A549 (cell line): ENCODE data around the gene MESP2. TPM values are rescaled to one million over a fixed set of nuclear protein-coding genes. Genes with fewer than 3 reads are reported as not detected.

Source experiments
- ATAC-seq, 2 experiments: fragments of 200-7000 bp in 1 of 2; fragments of >200 bp in 1 of 2; cut with Nextera tagmentation in 1 of 2; cut with Tn5 transposase in 1 of 2; 3 replicates each; pipeline versions ENCODE4 v1.8.0 to v1.9.1; 2018 to 2020; ENCODE audit warnings: mild to moderate bottlenecking in 1 of 2, moderate library complexity in 1 of 2
- CTCF ChIA-PET: fragments of 300-600 bp; sonication (Branson Sonifier 250); formaldehyde crosslinking; extraction: SDS; loops from one replicate; lab custom pipeline; 2021; ENCODE audit warnings: antibody characterized with exemption, inconsistent platforms; lab: Yijun Ruan, JAX
- POLR2A ChIA-PET: fragments of 350-600 bp; formaldehyde crosslinking; extraction: SDS; loops from one replicate; lab custom pipeline; 2021; ENCODE audit warnings: antibody characterized with exemption, inconsistent platforms; lab: Yijun Ruan, JAX
- DNase-seq, 2 experiments: peaks; one replicate each; pipeline versions ENCODE4 v3.0.0 to v3.0.0-alpha.2; 2011 to 2016; ENCODE audit warnings: low read depth in 1 of 2, low spot score in 1 of 2
- FAIRE-seq: peaks from 2 replicates; lab custom pipeline; 2011; peaks lifted over from hg19 to GRCh38; lab: Jason Lieb, UNC
- H3K27ac ChIP-seq, 2 experiments: fragments of >200 bp; sonication (Bioruptor Twin); formaldehyde crosslinking; 3 replicates each; pipeline ENCODE4 v1.5.1; 2016 to 2017
- H3K4me1 ChIP-seq: fragments of >200 bp; sonication (Bioruptor Twin); formaldehyde crosslinking; 3 replicates; pipeline ENCODE4 v1.6.1; 2016
- H3K4me2 ChIP-seq: fragments of >200 bp; sonication (Bioruptor Twin); formaldehyde crosslinking; 3 replicates; pipeline ENCODE4 v1.6.1; 2016
- H3K4me3 ChIP-seq: fragments of >200 bp; sonication (Bioruptor Twin); formaldehyde crosslinking; 3 replicates; pipeline ENCODE4 v1.5.1; 2016
- H3K9me3 ChIP-seq: fragments of >200 bp; sonication (Bioruptor Twin); formaldehyde crosslinking; 3 replicates; pipeline ENCODE4 v1.6.1; 2016
- BHLHE40 ChIP-seq: IDR thresholded peaks from 2 replicates; pipeline ENCODE4 v1.6.1; 2012; ENCODE audit warnings: low read depth, low read length, inconsistent platforms
- E2F6 ChIP-seq: IDR thresholded peaks from 2 replicates; pipeline ENCODE4 v1.6.1; 2012; ENCODE audit warnings: low read depth, borderline replicate concordance
- EHF ChIP-seq: fragments of 250-450 bp; sonication (Bioruptor Pico); IDR thresholded peaks from 2 replicates; pipeline ENCODE4 v1.5.0; 2020; ENCODE audit warnings: mild to moderate bottlenecking
- EP300 ChIP-seq, 2 experiments: fragments of >200 bp; sonication (Bioruptor Twin); formaldehyde crosslinking; IDR thresholded peaks; 2 replicates in 1 of 2; 3 replicates in 1 of 2; pipeline ENCODE4 v1.6.1; 2016 to 2017
- FOSL2 ChIP-seq, 2 experiments: fragments of 450-650 bp in 1 of 2; fragments of >200 bp in 1 of 2; sonication (Bioruptor Twin) in 1 of 2; formaldehyde crosslinking; IDR thresholded peaks; 2 replicates each; pipeline versions ENCODE4 v1.5.0 to v1.6.1; 2016 to 2020; ENCODE audit warnings: mild to moderate bottlenecking in 1 of 2, moderate library complexity in 1 of 2
- GATA3 ChIP-seq: IDR thresholded peaks from 2 replicates; pipeline ENCODE4 v1.6.1; 2012; ENCODE audit warnings: borderline replicate concordance
- HOXA7 ChIP-seq: fragments of 250-450 bp; sonication (Bioruptor Pico); IDR thresholded peaks from 2 replicates; pipeline ENCODE4 v1.5.0; 2020; ENCODE audit warnings: mild to moderate bottlenecking, moderate library complexity
- HOXB13 ChIP-seq: fragments of 250-450 bp; sonication (Bioruptor Pico); IDR thresholded peaks from 2 replicates; pipeline ENCODE4 v1.5.0; 2020; ENCODE audit warnings: low read depth, mild to moderate bottlenecking, moderate library complexity
- HOXB5 ChIP-seq: fragments of 250-450 bp; sonication (Bioruptor Pico); IDR thresholded peaks from 2 replicates; pipeline ENCODE4 v1.5.0; 2020; ENCODE audit warnings: mild to moderate bottlenecking, moderate library complexity
- JUN ChIP-seq, 2 experiments: fragments of >200 bp; sonication (Bioruptor Twin); formaldehyde crosslinking; IDR thresholded peaks; 2 replicates in 1 of 2; 3 replicates in 1 of 2; pipeline ENCODE4 v1.6.1; 2016 to 2017
- KDM1A ChIP-seq: fragments of 200-600 bp; sonication (generic); IDR thresholded peaks from 2 replicates; pipeline ENCODE4 v1.6.1; 2016; ENCODE audit warnings: low read depth, mild to moderate bottlenecking
- KDM5A ChIP-seq: fragments of 200-600 bp; sonication (generic); IDR thresholded peaks from 2 replicates; pipeline ENCODE4 v1.6.1; 2016; ENCODE audit warnings: antibody characterized with exemption, mild to moderate bottlenecking
- MAFK ChIP-seq: fragments of 450-650 bp; IDR thresholded peaks from 2 replicates; pipeline ENCODE4 v1.6.1; 2014; ENCODE audit not compliant: partially characterized antibody
- NFE2L2 ChIP-seq: fragments of 150-350 bp; conservative IDR thresholded peaks from 2 replicates; pipeline ENCODE4 v1.6.1; 2014; ENCODE audit warnings: low read length
- NPAS2 ChIP-seq: fragments of 250-450 bp; sonication (Bioruptor Pico); IDR thresholded peaks from 2 replicates; pipeline ENCODE4 v1.8.0; 2022; ENCODE audit warnings: mild to moderate bottlenecking, moderate library complexity, borderline replicate concordance
- PHF8 ChIP-seq: fragments of 200-600 bp; sonication (generic); IDR thresholded peaks from 2 replicates; pipeline ENCODE4 v1.6.1; 2016; ENCODE audit warnings: low read depth, mild to moderate bottlenecking, antibody characterized with exemption, moderate library complexity, borderline replicate concordance
- POLR2AphosphoS2 ChIP-seq: conservative IDR thresholded peaks from 2 replicates; pipeline ENCODE4 v1.6.1; 2012; ENCODE audit warnings: low read length, improper control_type of control experiment, inconsistent platforms
- RAD21 ChIP-seq, 2 experiments: fragments of >200 bp in 1 of 2; sonication (Bioruptor Twin) in 1 of 2; formaldehyde crosslinking in 1 of 2; IDR thresholded peaks in 1 of 2; conservative IDR thresholded peaks in 1 of 2; 2 replicates in 1 of 2; 3 replicates in 1 of 2; pipeline ENCODE4 v1.6.1; 2012 to 2018; ENCODE audit warnings: inconsistent platforms in 1 of 2
- RARB ChIP-seq: fragments of 250-450 bp; sonication (Bioruptor Pico); IDR thresholded peaks from 2 replicates; pipeline ENCODE4 v1.8.0; 2021; ENCODE audit warnings: mild to moderate bottlenecking, moderate library complexity
- RCOR1 ChIP-seq: fragments of 150-350 bp; IDR thresholded peaks from 2 replicates; pipeline ENCODE4 v1.6.1; 2014; ENCODE audit warnings: antibody characterized with exemption, low read length, low read depth
- RFX5 ChIP-seq: fragments of 450-650 bp; IDR thresholded peaks from 2 replicates; pipeline ENCODE4 v1.7.1; 2014; ENCODE audit warnings: antibody characterized with exemption, mild to moderate bottlenecking, moderate library complexity
- RNF2 ChIP-seq: fragments of 200-600 bp; sonication (generic); IDR thresholded peaks from 2 replicates; pipeline ENCODE4 v1.6.1; 2016; ENCODE audit warnings: low read depth, mild to moderate bottlenecking, antibody characterized with exemption, moderate library complexity, borderline replicate concordance
- TFCP2L1 ChIP-seq: fragments of 250-450 bp; sonication (Bioruptor Pico); IDR thresholded peaks from 2 replicates; pipeline ENCODE4 v1.5.0; 2021; ENCODE audit warnings: mild to moderate bottlenecking
- ZC3H11A ChIP-seq: fragments of 450-650 bp; IDR thresholded peaks from 2 replicates; pipeline ENCODE4 v1.6.1; 2014; ENCODE audit warnings: antibody characterized with exemption, mild to moderate bottlenecking
- ZNF302 ChIP-seq: fragments of 250-450 bp; sonication (Bioruptor Pico); IDR thresholded peaks from 2 replicates; pipeline ENCODE4 v1.9.0; 2021; ENCODE audit warnings: inconsistent platforms, mild to moderate bottlenecking, moderate library complexity
- ZSCAN20 ChIP-seq: fragments of 250-450 bp; sonication (Bioruptor Pico); IDR thresholded peaks from 2 replicates; pipeline ENCODE4 v1.8.0; 2022; ENCODE audit warnings: mild to moderate bottlenecking, moderate library complexity
- WGBS: methylation state at CpG from one replicate; pipeline ENCODE4 v1.1.6; 2017; ENCODE audit errors: missing lambda C conversion rate; 5-methylcytosine and 5-hydroxymethylcytosine counted together
- polyA plus RNA-seq, 4 experiments: library from polyadenylated mRNA; depleted of rRNA in 3 of 4; stranded (reverse); fragments of >200 nt; fragmentation: RNase III in 1 of 4; extraction: RNeasy Plus Mini Kit Qiagen cat#74134 plus additional on column Dnase treatment in 1 of 4; gene quantifications; 2 replicates in 3 of 4; 3 replicates in 1 of 4; pipeline ENCODE4 v1.2.3, GENCODE V29; 2011 to 2017
- TF ChIP-seq, protein P1 (sequence below): fragments of >200 bp; sonication (Bioruptor Twin); formaldehyde crosslinking; IDR thresholded peaks from 3 replicates; pipeline ENCODE4 v1.5.1; 2016

MESP2 gene
- polyA plus RNA-seq, 2 of the 4 experiments (the other 2 are of a cell fraction) = 0.22 to 0.57 TPM

DNA sequence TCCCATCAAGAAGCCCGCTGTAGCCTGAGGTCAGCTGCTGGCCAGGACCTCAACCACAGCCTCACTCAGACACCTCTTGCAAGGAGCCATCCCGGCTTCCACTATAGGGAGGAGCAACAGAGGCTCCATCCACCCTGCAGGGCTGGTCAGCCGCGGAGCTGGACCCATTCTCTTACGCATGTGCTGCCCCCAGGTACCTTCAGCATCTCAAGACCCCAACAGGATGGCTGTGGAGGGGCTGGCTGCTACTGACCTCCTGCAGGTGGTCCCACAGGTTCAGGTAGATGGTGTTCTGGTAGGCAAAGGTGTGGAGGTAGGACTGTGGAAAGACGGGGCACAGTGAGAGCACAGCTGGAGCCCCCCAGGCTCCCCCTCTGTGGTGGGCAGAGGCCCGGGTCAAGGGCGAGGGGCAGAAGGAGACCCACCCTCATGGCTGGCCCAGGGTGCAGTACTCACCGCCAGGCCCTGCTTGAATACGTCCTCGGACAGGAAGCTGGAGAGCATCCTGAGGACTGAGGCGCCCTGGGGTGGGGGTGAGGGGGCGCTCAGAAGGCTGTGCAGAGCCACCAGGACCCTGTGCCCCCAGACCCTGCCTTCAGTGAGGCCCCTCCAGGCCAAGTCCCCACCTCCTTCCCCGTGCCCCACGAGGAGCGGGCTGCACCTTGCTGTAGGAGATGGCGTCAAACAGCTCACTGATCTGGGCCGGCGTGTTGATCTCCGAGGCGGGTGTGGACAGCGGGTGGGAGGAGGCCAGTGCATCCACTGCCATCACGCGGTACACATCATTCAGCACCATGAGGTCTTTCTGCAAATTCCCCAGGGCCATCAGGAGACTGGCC is 27.1 kb downstream of the MESP2 start:
- ChIA-PET CTCF (interaction anchor here (0.6 to 3.0 kb wide), 9 partner anchors 12 to 85 kb away, joined by 3 to 20 read pairs (median 4); no protein-coding TSS in a partner anchor), POLR2A (no interaction called here)
- no peak for DNase-seq
- Histone ChIP-seq H3K27ac (0 out of 6 replicates have a peak overlapping the region, but pooled peaks of 1 of the 2 experiments have one; percentile 1), H3K4me1 (peaks cover 21% of the 10 kb centered on the region; the same call in 2 of the 3 replicates), H3K4me3 (no peak overlapping the region), H3K4me2 (no peak overlapping the region), H3K9me3 (no peaks in the 10 kb centered on the region)
- FAIRE-seq = no peak
- ATAC-seq = peak in 1 of 2 experiments; percentile 30; a peak in 3 of 6 replicates
- no peak for TF ChIP-seq ZNF302 (CRISPR knock-in tag)
- TF ChIP-seq POLR2AphosphoS2 = no peak
- no peak for TF ChIP-seq FOSL2 (IDR thresholded peaks at IDR 0.05)
- TF ChIP-seq FOSL2 (CRISPR knock-in tag; IDR thresholded peaks at IDR 0.05) = no peak
- TF ChIP-seq BHLHE40 = no peak
- TF ChIP-seq RAD21 (conservative IDR thresholded peaks at IDR 0.05 in 1 of 2, IDR thresholded peaks at IDR 0.05 in 1 of 2) = no peak
- TF ChIP-seq NFE2L2 = no peak
- TF ChIP-seq EP300 (IDR thresholded peaks at IDR 0.05) = no peak
- TF ChIP-seq RARB (CRISPR knock-in tag) = no peak
- TF ChIP-seq TFCP2L1 (CRISPR knock-in tag) = no peak
- no peak for TF ChIP-seq GATA3
- no peak for TF ChIP-seq PHF8
- TF ChIP-seq KDM5A = no peak
- TF ChIP-seq MAFK = no peak
- TF ChIP-seq, protein P1, sequence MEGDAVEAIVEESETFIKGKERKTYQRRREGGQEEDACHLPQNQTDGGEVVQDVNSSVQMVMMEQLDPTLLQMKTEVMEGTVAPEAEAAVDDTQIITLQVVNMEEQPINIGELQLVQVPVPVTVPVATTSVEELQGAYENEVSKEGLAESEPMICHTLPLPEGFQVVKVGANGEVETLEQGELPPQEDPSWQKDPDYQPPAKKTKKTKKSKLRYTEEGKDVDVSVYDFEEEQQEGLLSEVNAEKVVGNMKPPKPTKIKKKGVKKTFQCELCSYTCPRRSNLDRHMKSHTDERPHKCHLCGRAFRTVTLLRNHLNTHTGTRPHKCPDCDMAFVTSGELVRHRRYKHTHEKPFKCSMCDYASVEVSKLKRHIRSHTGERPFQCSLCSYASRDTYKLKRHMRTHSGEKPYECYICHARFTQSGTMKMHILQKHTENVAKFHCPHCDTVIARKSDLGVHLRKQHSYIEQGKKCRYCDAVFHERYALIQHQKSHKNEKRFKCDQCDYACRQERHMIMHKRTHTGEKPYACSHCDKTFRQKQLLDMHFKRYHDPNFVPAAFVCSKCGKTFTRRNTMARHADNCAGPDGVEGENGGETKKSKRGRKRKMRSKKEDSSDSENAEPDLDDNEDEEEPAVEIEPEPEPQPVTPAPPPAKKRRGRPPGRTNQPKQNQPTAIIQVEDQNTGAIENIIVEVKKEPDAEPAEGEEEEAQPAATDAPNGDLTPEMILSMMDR = no peak
- WGBS = 89% methylated on average over 23 of the region's 24 CpGs

DNA sequence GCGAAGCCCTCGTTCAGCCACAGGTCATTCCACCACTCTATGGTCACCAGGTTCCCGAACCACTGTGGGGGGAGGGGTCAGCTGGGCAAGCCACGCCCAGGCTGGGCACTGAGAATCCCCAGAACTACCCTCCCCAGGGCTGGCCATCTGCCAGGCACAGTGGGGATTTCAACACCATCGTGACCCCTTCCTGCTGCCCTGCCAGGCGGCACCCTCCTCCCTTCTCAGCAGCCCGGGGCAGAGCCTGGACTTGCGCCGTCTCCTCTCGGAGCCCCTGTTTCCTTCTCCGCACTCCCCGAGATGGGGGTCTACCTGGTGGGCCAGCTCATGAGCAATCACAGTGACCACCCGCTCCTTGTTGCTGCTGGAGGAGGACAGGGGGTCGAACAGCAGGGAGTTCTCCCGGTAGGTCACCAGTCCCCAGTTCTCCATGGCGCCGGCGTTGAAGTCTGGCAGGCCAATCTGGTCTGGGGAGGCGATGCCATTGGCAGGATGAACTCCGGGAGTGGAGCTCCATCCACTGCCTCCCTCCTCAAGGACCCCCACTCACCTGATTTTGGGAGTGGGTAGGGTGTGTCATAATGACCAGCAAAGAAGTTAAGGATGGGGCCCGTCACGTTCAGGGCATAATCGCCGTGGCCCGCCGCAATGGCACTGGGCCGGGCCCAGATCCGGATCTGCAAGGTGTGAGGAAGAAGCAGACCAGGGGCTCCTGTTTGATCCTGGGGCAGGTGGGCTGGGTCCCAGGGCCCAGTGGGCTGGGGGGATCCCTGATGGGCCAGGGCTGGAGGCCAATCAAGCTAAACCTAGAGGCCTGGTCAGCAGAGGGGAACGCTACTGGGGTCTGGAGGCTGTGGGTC is 28.0 kb downstream of the MESP2 start:
- Histone ChIP-seq H3K4me1 (peaks cover 26% of the 10 kb centered on the region), H3K27ac (no peak overlapping the region), H3K4me3 (no peak overlapping the region), H3K4me2 (no peak overlapping the region), H3K9me3 (no peaks in the 10 kb centered on the region)
- FAIRE-seq (no peak), ATAC-seq (no peak), DNase-seq (no peak)
- POLR2A ChIA-PET = no interaction called here
- CTCF ChIA-PET = interaction anchor here (0.6 to 3.0 kb wide), 8 partner anchors 12 to 84 kb away, joined by 3 to 20 read pairs (median 4); no protein-coding TSS in a partner anchor
- 89% methylated on average over 28 of the region's 29 CpGs for WGBS
- TF ChIP-seq RAD21 (conservative IDR thresholded peaks at IDR 0.05 in 1 of 2, IDR thresholded peaks at IDR 0.05 in 1 of 2) (no peak), HOXB5 (no peak), HOXB13 (no peak), RFX5 (no peak), JUN (IDR thresholded peaks at IDR 0.05) (no peak), HOXA7 (CRISPR knock-in tag) (no peak), NFE2L2 (no peak), ZC3H11A (no peak), EHF (no peak), KDM1A (no peak), POLR2AphosphoS2 (no peak), NPAS2 (CRISPR knock-in tag) (no peak), RCOR1 (no peak), E2F6 (no peak), RNF2 (no peak), ZSCAN20 (no peak)
